Neural progenitor cell (in vitro differentiated cells): ENCODE measurements around the gene VPS8. TPM values are rescaled to one million over a fixed set of nuclear protein-coding genes. Genes with fewer than 3 reads are reported as not detected.
A peak's percentile ranks its signal among the peaks of the same experiment; 100 is the strongest.

Experiments used
- DNase-seq: peaks from one replicate; pipeline ENCODE4 v3.0.0-alpha.2; 2016; ENCODE audit warnings: low spot score
- H2AFZ ChIP-seq: fragments of 200-600 bp; sonication (generic); replicated peaks from 2 replicates; pipeline ENCODE4 v1.6.1; 2016; ENCODE audit warnings: antibody characterized with exemption
- H3F3A ChIP-seq: fragments of 200-600 bp; sonication (generic); 2 replicates; pipeline ENCODE4 v1.6.1; 2016; ENCODE audit warnings: antibody characterized with exemption, low read depth
- H3K27ac ChIP-seq: fragments of 200-600 bp; sonication (generic); 2 replicates; pipeline ENCODE4 v1.5.1; 2016; ENCODE audit warnings: mild to moderate bottlenecking
- H3K27me3 ChIP-seq: fragments of 200-600 bp; sonication (generic); 2 replicates; pipeline ENCODE4 v1.6.1; 2016; ENCODE audit warnings: mild to moderate bottlenecking, moderate library complexity
- H3K36me3 ChIP-seq: fragments of 200-600 bp; sonication (generic); 2 replicates; pipeline ENCODE4 v1.5.1; 2016
- H3K4me1 ChIP-seq: fragments of 200-600 bp; sonication (generic); 2 replicates; pipeline ENCODE4 v1.6.1; 2016; ENCODE audit warnings: mixed run types
- H3K4me2 ChIP-seq: fragments of 200-600 bp; sonication (generic); 2 replicates; pipeline ENCODE4 v1.6.1; 2016
- H3K4me3 ChIP-seq: fragments of 200-600 bp; sonication (generic); 2 replicates; pipeline ENCODE4 v1.5.1; 2016
- H3K79me2 ChIP-seq: fragments of 200-600 bp; sonication (generic); 2 replicates; pipeline ENCODE4 v1.6.1; 2016; ENCODE audit warnings: low read depth
- H3K9ac ChIP-seq: fragments of 200-600 bp; sonication (generic); 2 replicates; pipeline ENCODE4 v1.6.1; 2016
- H3K9me3 ChIP-seq: fragments of 200-600 bp; sonication (generic); 2 replicates; pipeline ENCODE4 v1.5.1; 2016; ENCODE audit warnings: low read depth
- H4K20me1 ChIP-seq: fragments of 200-600 bp; sonication (generic); 2 replicates; pipeline ENCODE4 v1.6.1; 2016; ENCODE audit warnings: low read depth
- H3K27ac Mint-ChIP-seq: 3 replicates; pipeline ENCODE4 v1.8.0; 2021; ENCODE audit warnings: mixed read lengths
- H3K27me3 Mint-ChIP-seq: 2 replicates; pipeline ENCODE4 v1.8.0; 2022; ENCODE audit warnings: low read depth, mild to moderate bottlenecking, inconsistent platforms, moderate library complexity, mixed read lengths; ENCODE audit not compliant: insufficient read depth
- H3K36me3 Mint-ChIP-seq: 3 replicates; pipeline ENCODE4 v1.8.0; 2021; ENCODE audit warnings: mixed read lengths
- H3K4me1 Mint-ChIP-seq: 3 replicates; pipeline ENCODE4 v1.8.0; 2021; ENCODE audit warnings: mixed read lengths
- H3K4me3 Mint-ChIP-seq: 3 replicates; pipeline ENCODE4 v1.8.0; 2021; ENCODE audit warnings: mild to moderate bottlenecking, moderate library complexity, mixed read lengths
- H3K9me3 Mint-ChIP-seq: 3 replicates; pipeline ENCODE4 v1.8.0; 2020; ENCODE audit warnings: mixed read lengths
- EZH2 ChIP-seq: fragments of 200-600 bp; sonication (generic); IDR thresholded peaks from 2 replicates; pipeline ENCODE4 v1.6.1; 2017; ENCODE audit warnings: antibody characterized with exemption, mild to moderate bottlenecking, moderate library complexity
- EZH2phosphoT487 ChIP-seq: fragments of 200-600 bp; sonication (generic); IDR thresholded peaks from 2 replicates; pipeline ENCODE4 v1.6.1; 2017; ENCODE audit warnings: antibody characterized with exemption
- total RNA-seq: library from RNA; depleted of rRNA; stranded (reverse); fragments of >200 nt; gene quantifications from 2 replicates; pipeline ENCODE4 v1.2.3, GENCODE V29; 2015; ENCODE audit warnings: low replicate concordance
- TF ChIP-seq, protein P1 (sequence below): fragments of 200-600 bp; sonication (generic); IDR thresholded peaks from 2 replicates; pipeline ENCODE4 v1.5.1; 2017; ENCODE audit warnings: antibody characterized with exemption, mild to moderate bottlenecking

The VPS8 gene
- total RNA-seq, 1 donor from 2014 or later = 93.1 TPM

DNA sequence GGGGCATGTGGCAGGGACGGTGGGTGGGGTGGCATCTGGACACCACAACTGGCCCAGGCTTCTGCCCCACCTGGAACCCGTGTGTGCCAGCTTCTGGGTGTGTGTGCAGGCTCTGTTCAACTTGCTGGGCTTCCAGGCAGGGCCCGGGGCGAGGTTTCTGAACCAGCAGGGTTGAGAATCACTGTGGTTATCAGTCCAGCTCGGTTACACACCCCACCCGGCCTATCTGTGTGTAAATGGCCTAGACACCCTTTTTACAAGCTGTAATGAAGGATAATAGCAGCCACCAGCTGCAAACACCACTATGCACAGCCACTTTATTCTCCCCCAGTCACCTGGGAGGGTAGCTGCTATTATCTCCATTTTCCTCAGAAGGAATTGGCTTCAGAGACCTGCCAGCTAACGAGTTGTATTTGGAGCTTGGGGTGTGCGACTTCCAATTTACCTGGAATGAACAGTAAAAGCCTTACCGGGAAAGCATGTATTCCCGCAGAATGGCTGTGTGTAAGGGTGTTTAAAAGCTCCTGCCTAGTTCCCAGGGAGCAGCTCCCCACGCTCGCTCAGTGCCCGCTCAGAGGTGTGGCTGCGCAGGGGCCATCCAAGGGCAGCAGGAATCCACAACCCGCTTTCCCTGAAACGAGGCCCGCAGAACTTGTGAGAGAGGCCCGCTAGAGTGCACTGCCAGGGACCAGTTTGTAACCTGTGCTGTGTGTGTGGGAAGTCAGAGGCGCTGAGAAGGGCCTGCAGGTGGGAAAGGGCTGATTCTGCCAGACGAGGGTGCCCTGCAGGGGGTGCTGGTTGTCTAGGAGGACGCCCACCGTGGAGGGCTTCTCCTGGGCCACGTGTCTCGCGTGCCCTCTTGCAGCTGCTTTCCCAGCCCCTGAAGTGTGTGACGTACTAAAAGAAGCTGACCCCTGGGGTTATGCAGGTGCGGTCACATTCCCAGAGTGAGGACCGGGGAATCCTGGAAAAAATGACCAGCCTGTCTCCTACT lies 257.4 kb downstream of the VPS8 start:
- no peaks in the 10 kb centered on the region for H4K20me1 ChIP-seq
- Mint-ChIP-seq H3K4me1 (peaks cover 18% of the 10 kb centered on the region), H3K9me3 (no peaks in the 10 kb centered on the region), H3K27ac (no peak overlapping the region), H3K27me3 (no peaks in the 10 kb centered on the region), H3K4me3 (no peak overlapping the region), H3K36me3 (no peaks in the 10 kb centered on the region)
- no peaks in the 10 kb centered on the region for H3K79me2 ChIP-seq
- H3K4me1 ChIP-seq = peaks cover 15% of the 10 kb centered on the region
- no peak overlapping the region for H3K9ac ChIP-seq
- no peak overlapping the region for H3K27ac ChIP-seq
- peak; percentile 80 for DNase-seq
- H3F3A ChIP-seq = peaks cover 5% of the 10 kb centered on the region
- TF ChIP-seq, protein P1, sequence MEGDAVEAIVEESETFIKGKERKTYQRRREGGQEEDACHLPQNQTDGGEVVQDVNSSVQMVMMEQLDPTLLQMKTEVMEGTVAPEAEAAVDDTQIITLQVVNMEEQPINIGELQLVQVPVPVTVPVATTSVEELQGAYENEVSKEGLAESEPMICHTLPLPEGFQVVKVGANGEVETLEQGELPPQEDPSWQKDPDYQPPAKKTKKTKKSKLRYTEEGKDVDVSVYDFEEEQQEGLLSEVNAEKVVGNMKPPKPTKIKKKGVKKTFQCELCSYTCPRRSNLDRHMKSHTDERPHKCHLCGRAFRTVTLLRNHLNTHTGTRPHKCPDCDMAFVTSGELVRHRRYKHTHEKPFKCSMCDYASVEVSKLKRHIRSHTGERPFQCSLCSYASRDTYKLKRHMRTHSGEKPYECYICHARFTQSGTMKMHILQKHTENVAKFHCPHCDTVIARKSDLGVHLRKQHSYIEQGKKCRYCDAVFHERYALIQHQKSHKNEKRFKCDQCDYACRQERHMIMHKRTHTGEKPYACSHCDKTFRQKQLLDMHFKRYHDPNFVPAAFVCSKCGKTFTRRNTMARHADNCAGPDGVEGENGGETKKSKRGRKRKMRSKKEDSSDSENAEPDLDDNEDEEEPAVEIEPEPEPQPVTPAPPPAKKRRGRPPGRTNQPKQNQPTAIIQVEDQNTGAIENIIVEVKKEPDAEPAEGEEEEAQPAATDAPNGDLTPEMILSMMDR = peak; percentile 54
- no peak for TF ChIP-seq EZH2phosphoT487
- peak overlapping the region; percentile 91 for H2AFZ ChIP-seq
- no peaks in the 10 kb centered on the region for H3K36me3 ChIP-seq
- H3K9me3 ChIP-seq = no peaks in the 10 kb centered on the region
- no peak overlapping the region for H3K4me3 ChIP-seq
- no peak overlapping the region for H3K4me2 ChIP-seq
- H3K27me3 ChIP-seq = no peaks in the 10 kb centered on the region

DNA sequence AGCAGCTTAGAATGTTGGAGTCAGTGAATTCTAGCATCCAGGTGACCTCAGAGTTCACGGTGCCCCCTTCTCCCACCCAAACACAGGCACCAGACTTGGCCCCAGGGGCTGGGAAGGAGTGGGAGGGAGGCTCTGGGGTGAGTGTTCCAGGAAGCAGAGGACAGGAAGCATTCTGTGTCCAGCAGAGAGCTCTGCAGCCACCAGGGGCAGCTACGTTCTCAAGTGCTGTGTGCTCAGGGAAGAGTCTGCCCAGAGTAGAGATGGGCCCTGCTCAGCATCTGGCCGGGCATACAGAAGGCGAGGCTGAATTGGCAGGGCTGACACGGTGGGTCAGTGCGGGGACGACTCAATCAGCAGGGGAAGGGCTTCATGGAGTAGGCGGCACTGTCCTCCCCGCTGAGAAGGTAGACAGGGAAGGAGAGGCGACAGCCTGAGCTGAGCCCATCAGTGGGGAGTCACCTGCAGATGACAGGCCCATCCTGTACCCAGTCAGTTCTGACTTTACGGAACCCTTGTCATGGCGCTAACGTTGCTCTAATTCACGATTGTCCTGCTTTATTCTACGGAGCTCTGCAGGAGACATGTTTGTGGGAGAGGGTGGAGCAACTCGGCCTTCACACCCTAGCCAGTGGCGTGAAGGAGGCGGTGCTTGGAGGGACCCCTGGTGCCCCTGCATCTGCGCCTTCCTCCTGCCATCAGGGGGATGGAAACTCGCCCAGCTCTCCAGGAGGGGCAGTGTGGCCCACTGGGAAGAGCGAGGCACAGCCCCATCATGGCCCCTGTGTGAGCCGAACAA lies 258.7 kb downstream of the VPS8 start:
- Mint-ChIP-seq H3K9me3 (no peaks in the 10 kb centered on the region), H3K36me3 (no peaks in the 10 kb centered on the region), H3K4me3 (no peak overlapping the region), H3K4me1 (peaks cover 18% of the 10 kb centered on the region), H3K27ac (peak overlapping the region; percentile 93), H3K27me3 (no peaks in the 10 kb centered on the region)
- TF ChIP-seq, protein P1 = peak; percentile 48
- TF ChIP-seq EZH2phosphoT487 = no peak
- H3K4me1 ChIP-seq = peaks cover 15% of the 10 kb centered on the region
- H3K79me2 ChIP-seq = no peaks in the 10 kb centered on the region
- no peak overlapping the region for H3K4me3 ChIP-seq
- H3F3A ChIP-seq = peaks cover 5% of the 10 kb centered on the region
- no peak overlapping the region for H3K9ac ChIP-seq
- H3K27ac ChIP-seq = no peak overlapping the region
- H2AFZ ChIP-seq = peak overlapping the region; percentile 91
- DNase-seq = peak; percentile 64
- no peaks in the 10 kb centered on the region for H4K20me1 ChIP-seq
- no peak overlapping the region for H3K4me2 ChIP-seq
- no peaks in the 10 kb centered on the region for H3K36me3 ChIP-seq
- no peaks in the 10 kb centered on the region for H3K9me3 ChIP-seq
- H3K27me3 ChIP-seq = no peaks in the 10 kb centered on the region

DNA sequence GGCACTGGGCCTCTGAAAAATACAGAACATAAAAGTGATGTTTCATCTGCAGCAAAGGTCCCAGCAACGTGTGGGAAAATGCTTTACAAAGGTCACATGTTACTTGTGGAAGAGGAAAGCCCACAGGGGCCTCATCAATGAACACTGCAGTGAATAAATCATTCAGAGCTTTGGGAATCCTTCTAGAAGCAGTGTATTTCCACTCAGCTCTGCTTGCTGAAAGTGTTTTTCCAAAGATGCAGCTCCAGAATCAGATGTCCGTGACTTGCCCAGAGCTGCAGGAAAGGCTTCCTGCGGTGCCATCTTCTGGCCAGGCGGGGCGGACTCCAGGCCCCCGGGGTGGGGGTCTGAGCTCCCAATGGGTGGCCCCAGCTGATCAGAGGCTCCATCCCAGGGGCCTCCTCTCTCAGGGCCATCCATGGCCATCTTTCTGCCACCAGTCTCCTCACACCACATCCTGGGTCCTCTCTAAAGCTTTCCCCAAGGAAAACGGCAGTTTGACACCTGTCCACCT lies 259.4 kb downstream of the VPS8 start:
- H3K9ac ChIP-seq = no peak overlapping the region
- H3K27me3 ChIP-seq = no peaks in the 10 kb centered on the region
- H3K27ac Mint-ChIP-seq = no peak overlapping the region
- H3K36me3 Mint-ChIP-seq = no peaks in the 10 kb centered on the region
- H3K4me3 ChIP-seq = no peak overlapping the region
- no peak overlapping the region for H3K4me3 Mint-ChIP-seq
- no peak for DNase-seq
- H3K27ac ChIP-seq = no peak overlapping the region
- H3K9me3 Mint-ChIP-seq = no peaks in the 10 kb centered on the region
- peaks cover 15% of the 10 kb centered on the region for H3K4me1 ChIP-seq
- peak overlapping the region; percentile 79 for H2AFZ ChIP-seq
- H3K36me3 ChIP-seq = no peaks in the 10 kb centered on the region
- H3K4me2 ChIP-seq = no peak overlapping the region
- no peaks in the 10 kb centered on the region for H4K20me1 ChIP-seq
- TF ChIP-seq, protein P1 = no peak
- TF ChIP-seq EZH2 (no peak), EZH2phosphoT487 (no peak)
- no peaks in the 10 kb centered on the region for H3K27me3 Mint-ChIP-seq
- no peaks in the 10 kb centered on the region for H3K79me2 ChIP-seq
- no peaks in the 10 kb centered on the region for H3K9me3 ChIP-seq
- peaks cover 18% of the 10 kb centered on the region for H3K4me1 Mint-ChIP-seq
- peaks cover 5% of the 10 kb centered on the region for H3F3A ChIP-seq
